Stimulated activated effector memory CD8-positive, alpha-beta T cell treated with anti-CD3 and anti-CD28 coated beads, Interleukin-12 subunit alpha, Interleukin-12 subunit beta, amount 100 ng/mL, for 72 hours (primary cell): Measurements from ENCODE around the gene PLXNA1.

Experiments
- ATAC-seq: fragments of 150-1000 bp; cut with Tn5 transposase; 2 replicates; pipeline ENCODE4 v1.10.0; 2021
- DNase-seq, 2 donors: peaks; one replicate each; pipeline ENCODE4 v3.0.0; 2021 to 2022; ENCODE audit warnings: low spot score in 2 of 2
- H3K27ac Mint-ChIP-seq: one replicate; pipeline ENCODE4 v1.8.0; 2022; ENCODE audit warnings: mild to moderate bottlenecking, mixed read lengths
- H3K36me3 Mint-ChIP-seq: one replicate; pipeline ENCODE4 v1.8.0; 2022; ENCODE audit warnings: mild to moderate bottlenecking, mixed read lengths
- H3K4me1 Mint-ChIP-seq: one replicate; pipeline ENCODE4 v1.8.0; 2022; ENCODE audit warnings: mixed read lengths
- H3K4me3 Mint-ChIP-seq: one replicate; pipeline ENCODE4 v1.8.0; 2022; ENCODE audit warnings: mild to moderate bottlenecking, mixed read lengths
- H3K9me3 Mint-ChIP-seq: one replicate; pipeline ENCODE4 v1.8.0; 2022; ENCODE audit warnings: mixed read lengths

Gene PLXNA1

GRCh38 chr3:127025456-127025855, 42.5 kb downstream of the PLXNA1 start:
- no peak for DNase-seq
- Mint-ChIP-seq H3K9me3 (no peaks in the 10 kb centered on the region), H3K27ac (peak overlapping the region; percentile 6), H3K36me3 (peaks cover 4% of the 10 kb centered on the region), H3K4me3 (no peak overlapping the region), H3K4me1 (no peaks in the 10 kb centered on the region)
- no peak for ATAC-seq

GRCh38 chr3:127026036-127026435, 43.1 kb downstream of the PLXNA1 start:
- no peak for DNase-seq
- no peak overlapping the region for H3K27ac Mint-ChIP-seq
- H3K4me1 Mint-ChIP-seq: no peaks in the 10 kb centered on the region
- peaks cover 2% of the 10 kb centered on the region for H3K36me3 Mint-ChIP-seq
- no peak for ATAC-seq
- H3K9me3 Mint-ChIP-seq: no peaks in the 10 kb centered on the region
- H3K4me3 Mint-ChIP-seq: no peak overlapping the region

- Mint-ChIP-seq H3K9me3 (no peaks in the 10 kb centered on the region), H3K27ac (no peak overlapping the region), H3K36me3 (no peaks in the 10 kb centered on the region), H3K4me1 (no peaks in the 10 kb centered on the region), H3K4me3 (no peak overlapping the region)
- DNase-seq: no peak
- no peak for ATAC-seq
These were observed 43.7 kb downstream of the PLXNA1 start for GRCh38 chr3:127026661-127027060.

GRCh38 chr3:127027061-127027735, 44.3 kb downstream of the PLXNA1 start:
- ATAC-seq: no peak
- Mint-ChIP-seq H3K36me3 (no peaks in the 10 kb centered on the region), H3K9me3 (no peaks in the 10 kb centered on the region), H3K4me3 (no peak overlapping the region), H3K27ac (no peak overlapping the region), H3K4me1 (no peaks in the 10 kb centered on the region)
- no peak for DNase-seq

GRCh38 chr3:127027811-127028548, 45.1 kb downstream of the PLXNA1 start:
- no peak for DNase-seq
- no peak for ATAC-seq
- Mint-ChIP-seq H3K27ac (no peak overlapping the region), H3K9me3 (no peaks in the 10 kb centered on the region), H3K36me3 (no peaks in the 10 kb centered on the region), H3K4me3 (no peak overlapping the region), H3K4me1 (no peaks in the 10 kb centered on the region)

GRCh38 chr3:127028781-127029657, 46.1 kb downstream of the PLXNA1 start:
- DNase-seq (no peak), ATAC-seq (no peak)
- Mint-ChIP-seq H3K4me3 (no peak overlapping the region), H3K27ac (no peak overlapping the region), H3K9me3 (no peaks in the 10 kb centered on the region), H3K36me3 (no peaks in the 10 kb centered on the region), H3K4me1 (no peaks in the 10 kb centered on the region)

GRCh38 chr3:127029658-127030507, 47.0 kb downstream of the PLXNA1 start:
- Mint-ChIP-seq H3K36me3 (no peaks in the 10 kb centered on the region), H3K4me3 (no peak overlapping the region), H3K27ac (no peak overlapping the region), H3K4me1 (no peaks in the 10 kb centered on the region), H3K9me3 (no peaks in the 10 kb centered on the region)
- DNase-seq (no peak), ATAC-seq (no peak)

GRCh38 chr3:127030508-127031412, 47.8 kb downstream of the PLXNA1 start:
- Mint-ChIP-seq H3K4me3 (no peak overlapping the region), H3K4me1 (no peaks in the 10 kb centered on the region), H3K36me3 (no peaks in the 10 kb centered on the region), H3K9me3 (no peaks in the 10 kb centered on the region), H3K27ac (no peak overlapping the region)
- DNase-seq (no peak), ATAC-seq (no peak)

- DNase-seq (no peak), ATAC-seq (no peak)
- no peak overlapping the region for H3K27ac Mint-ChIP-seq
- H3K36me3 Mint-ChIP-seq: no peaks in the 10 kb centered on the region
- H3K4me3 Mint-ChIP-seq: no peak overlapping the region
- no peaks in the 10 kb centered on the region for H3K9me3 Mint-ChIP-seq
- H3K4me1 Mint-ChIP-seq: no peaks in the 10 kb centered on the region
These were observed 48.5 kb downstream of the PLXNA1 start for GRCh38 chr3:127031413-127031810.

- Mint-ChIP-seq H3K27ac (no peak overlapping the region), H3K9me3 (no peaks in the 10 kb centered on the region)
- ATAC-seq: no peak
These were observed 48.9 kb downstream of the PLXNA1 start for GRCh38 chr3:127031845-127032244.

GRCh38 chr3:127032296-127032990, 49.5 kb downstream of the PLXNA1 start:
- Mint-ChIP-seq H3K36me3 (no peaks in the 10 kb centered on the region), H3K9me3 (no peaks in the 10 kb centered on the region), H3K4me3 (no peak overlapping the region), H3K4me1 (no peaks in the 10 kb centered on the region), H3K27ac (no peak overlapping the region)
- no peak for DNase-seq
- no peak for ATAC-seq

More at GRCh38 chr3:127031845-127032244, 48.9 kb downstream of the PLXNA1 start:
- no peak for DNase-seq
- H3K4me1 Mint-ChIP-seq: no peaks in the 10 kb centered on the region
- no peak overlapping the region for H3K4me3 Mint-ChIP-seq
- H3K36me3 Mint-ChIP-seq: no peaks in the 10 kb centered on the region
